ENCODE results near the gene ELP4.

Gene ELP4

DNA sequence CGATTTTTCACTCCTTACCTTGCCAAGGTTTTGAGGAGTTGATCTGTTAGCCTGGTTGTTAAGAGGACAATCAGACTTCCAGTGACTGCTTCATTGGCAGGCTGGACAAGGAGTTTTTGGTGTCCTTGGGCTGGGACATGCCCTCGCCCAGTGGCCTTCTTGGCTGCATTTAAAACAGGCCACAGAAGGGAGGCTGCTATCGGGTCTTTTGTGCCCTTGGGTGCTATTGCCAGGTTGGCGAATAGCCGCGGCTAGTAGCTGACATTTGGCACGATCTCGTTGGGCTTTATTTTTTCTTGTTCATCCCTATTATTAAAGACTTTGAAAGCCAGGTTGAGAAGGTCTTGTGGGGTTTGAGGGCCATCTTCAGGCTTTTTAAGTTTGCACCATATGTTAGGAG, 99.4 kb downstream of the ELP4 start:
- Histone ChIP-seq H3K79me2 (ENCODE audit: insufficient read depth, low read length) (no peaks in the 10 kb centered on the region), H3K4me2 (ENCODE audit: low read length) (no peak overlapping the region), H3K9ac (ENCODE audit: low read length) (no peak overlapping the region), H3K9me2 (ENCODE audit: low read depth, low read length) (no peaks in the 10 kb centered on the region), H3K4me3 (ENCODE audit: low read depth, low read length, poor library complexity, severe bottlenecking) (no peak overlapping the region), H3K27me3 (ENCODE audit: insufficient read depth, low read length) (no peaks in the 10 kb centered on the region), H3F3A (ENCODE audit: insufficient read depth, low read length) (no peaks in the 10 kb centered on the region), H3K4me1 (ENCODE audit: insufficient read depth, low read length, severe bottlenecking) (no peaks in the 10 kb centered on the region), H3K9me3 (ENCODE audit: low read length) (no peaks in the 10 kb centered on the region), H4K20me1 (ENCODE audit: insufficient read depth, low read length) (no peaks in the 10 kb centered on the region), H3K36me3 (ENCODE audit: insufficient read depth, low read length) (peaks cover 4% of the 10 kb centered on the region; the same call in 1 of the 2 replicates), H2AFZ (ENCODE audit: low read length) (no peak overlapping the region), H3K27ac (ENCODE audit: low read depth, low read length, poor library complexity, severe bottlenecking) (no peak overlapping the region)
- no peak for TF ChIP-seq EZH2 (IDR thresholded peaks at IDR 0.05; ENCODE audit: borderline replicate concordance, low read length)

- no peaks in the 10 kb centered on the region for H3K4me1 ChIP-seq (ENCODE audit: insufficient read depth, low read length, severe bottlenecking)
- no peak for TF ChIP-seq EZH2 (IDR thresholded peaks at IDR 0.05; ENCODE audit: borderline replicate concordance, low read length)
- TF ChIP-seq, protein P1, sequence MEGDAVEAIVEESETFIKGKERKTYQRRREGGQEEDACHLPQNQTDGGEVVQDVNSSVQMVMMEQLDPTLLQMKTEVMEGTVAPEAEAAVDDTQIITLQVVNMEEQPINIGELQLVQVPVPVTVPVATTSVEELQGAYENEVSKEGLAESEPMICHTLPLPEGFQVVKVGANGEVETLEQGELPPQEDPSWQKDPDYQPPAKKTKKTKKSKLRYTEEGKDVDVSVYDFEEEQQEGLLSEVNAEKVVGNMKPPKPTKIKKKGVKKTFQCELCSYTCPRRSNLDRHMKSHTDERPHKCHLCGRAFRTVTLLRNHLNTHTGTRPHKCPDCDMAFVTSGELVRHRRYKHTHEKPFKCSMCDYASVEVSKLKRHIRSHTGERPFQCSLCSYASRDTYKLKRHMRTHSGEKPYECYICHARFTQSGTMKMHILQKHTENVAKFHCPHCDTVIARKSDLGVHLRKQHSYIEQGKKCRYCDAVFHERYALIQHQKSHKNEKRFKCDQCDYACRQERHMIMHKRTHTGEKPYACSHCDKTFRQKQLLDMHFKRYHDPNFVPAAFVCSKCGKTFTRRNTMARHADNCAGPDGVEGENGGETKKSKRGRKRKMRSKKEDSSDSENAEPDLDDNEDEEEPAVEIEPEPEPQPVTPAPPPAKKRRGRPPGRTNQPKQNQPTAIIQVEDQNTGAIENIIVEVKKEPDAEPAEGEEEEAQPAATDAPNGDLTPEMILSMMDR (IDR thresholded peaks at IDR 0.05; ENCODE audit: low read length), result no peak
- H3F3A ChIP-seq (ENCODE audit: insufficient read depth, low read length), result no peaks in the 10 kb centered on the region
Observed at GRCh38 chr11:31610544-31610943, 101.0 kb downstream of the ELP4 start.

DNA sequence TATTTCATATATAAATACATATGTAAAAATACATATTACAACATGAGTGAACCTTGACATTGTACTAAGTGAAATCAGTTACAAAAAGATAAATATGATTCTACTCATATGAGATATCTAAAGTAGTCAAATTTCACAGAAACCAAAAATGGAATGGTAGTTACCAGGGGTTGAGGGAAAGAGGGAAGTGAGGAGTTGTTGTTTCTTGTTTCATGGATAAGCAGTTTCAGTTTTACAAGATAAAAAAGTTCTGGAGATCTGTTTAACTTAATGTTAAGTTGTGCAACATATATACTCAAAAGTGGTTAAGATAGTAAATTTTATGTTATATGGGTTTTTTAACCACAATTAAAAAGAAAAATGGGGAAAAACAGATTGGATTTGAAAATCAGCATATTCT, 107.7 kb downstream of the ELP4 start:
- no peaks in the 10 kb centered on the region for H4K20me1 ChIP-seq (ENCODE audit: insufficient read depth, low read length)
- H3K9me3 ChIP-seq (ENCODE audit: low read length), result no peaks in the 10 kb centered on the region
- H3K79me2 ChIP-seq (ENCODE audit: insufficient read depth, low read length), result no peaks in the 10 kb centered on the region
- H3K9me2 ChIP-seq (ENCODE audit: low read depth, low read length), result no peaks in the 10 kb centered on the region
- peaks cover 7% of the 10 kb centered on the region; the same call in 1 of the 2 replicates for H3K36me3 ChIP-seq (ENCODE audit: insufficient read depth, low read length)
- no peak overlapping the region for H3K4me2 ChIP-seq (ENCODE audit: low read length)
- TF ChIP-seq, protein P1 (IDR thresholded peaks at IDR 0.05; ENCODE audit: low read length), result no peak
- no peak for TF ChIP-seq EZH2 (IDR thresholded peaks at IDR 0.05; ENCODE audit: borderline replicate concordance, low read length)
- no peak overlapping the region for H3K27ac ChIP-seq (ENCODE audit: low read depth, low read length, poor library complexity, severe bottlenecking)
- H3K27me3 ChIP-seq (ENCODE audit: insufficient read depth, low read length), result no peaks in the 10 kb centered on the region
- no peaks in the 10 kb centered on the region for H3K4me1 ChIP-seq (ENCODE audit: insufficient read depth, low read length, severe bottlenecking)
- H3K9ac ChIP-seq (ENCODE audit: low read length), result no peak overlapping the region
- no peak overlapping the region for H2AFZ ChIP-seq (ENCODE audit: low read length)
- no peaks in the 10 kb centered on the region for H3F3A ChIP-seq (ENCODE audit: insufficient read depth, low read length)
- no peak overlapping the region for H3K4me3 ChIP-seq (ENCODE audit: low read depth, low read length, poor library complexity, severe bottlenecking)

More at GRCh38 chr11:31610544-31610943, 101.0 kb downstream of the ELP4 start:
- H3K36me3 ChIP-seq (ENCODE audit: insufficient read depth, low read length), result peaks cover 10% of the 10 kb centered on the region; the same call in 1 of the 2 replicates
- no peak overlapping the region for H2AFZ ChIP-seq (ENCODE audit: low read length)
- no peak overlapping the region for H3K27ac ChIP-seq (ENCODE audit: low read depth, low read length, poor library complexity, severe bottlenecking)
- no peak overlapping the region for H3K4me3 ChIP-seq (ENCODE audit: low read depth, low read length, poor library complexity, severe bottlenecking)
- H3K4me2 ChIP-seq (ENCODE audit: low read length), result no peak overlapping the region
- H3K27me3 ChIP-seq (ENCODE audit: insufficient read depth, low read length), result no peaks in the 10 kb centered on the region
- H3K9me2 ChIP-seq (ENCODE audit: low read depth, low read length), result no peaks in the 10 kb centered on the region
- H3K9me3 ChIP-seq (ENCODE audit: low read length), result no peaks in the 10 kb centered on the region
- no peak overlapping the region for H3K9ac ChIP-seq (ENCODE audit: low read length)
- no peaks in the 10 kb centered on the region for H4K20me1 ChIP-seq (ENCODE audit: insufficient read depth, low read length)
- H3K79me2 ChIP-seq (ENCODE audit: insufficient read depth, low read length), result no peaks in the 10 kb centered on the region

DNA sequence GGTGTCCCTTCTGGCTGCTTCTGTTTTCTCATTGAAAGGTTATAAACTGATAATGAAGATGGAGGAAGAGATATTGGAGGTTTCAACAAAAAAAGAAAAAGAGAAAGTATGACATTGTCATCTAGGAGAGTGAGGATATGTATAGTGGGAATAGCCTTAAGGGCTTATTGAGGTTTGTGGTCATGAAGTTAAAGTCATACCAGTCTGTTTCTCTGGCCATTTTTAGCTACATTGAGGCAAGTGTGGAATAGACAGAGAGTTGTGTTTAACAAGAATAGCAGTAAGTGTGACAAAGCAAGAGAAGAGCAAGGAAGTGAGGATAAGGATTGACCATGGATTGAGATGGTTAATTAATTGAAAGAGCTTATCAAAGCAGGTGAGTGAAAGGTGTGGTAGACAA, 110.4 kb downstream of the ELP4 start:
- Histone ChIP-seq H3K4me3 (ENCODE audit: low read depth, low read length, poor library complexity, severe bottlenecking) (no peak overlapping the region), H3F3A (ENCODE audit: insufficient read depth, low read length) (no peaks in the 10 kb centered on the region), H3K79me2 (ENCODE audit: insufficient read depth, low read length) (no peaks in the 10 kb centered on the region)

More for the DNA sequence above, 110.4 kb downstream of the ELP4 start:
- H3K9me2 ChIP-seq (ENCODE audit: low read depth, low read length), result no peaks in the 10 kb centered on the region
- no peak overlapping the region for H3K4me2 ChIP-seq (ENCODE audit: low read length)
- H3K9ac ChIP-seq (ENCODE audit: low read length), result no peak overlapping the region
- H3K36me3 ChIP-seq (ENCODE audit: insufficient read depth, low read length), result peaks cover under 1% of the 10 kb centered on the region; the same call in 1 of the 2 replicates
- no peak for TF ChIP-seq EZH2 (IDR thresholded peaks at IDR 0.05; ENCODE audit: borderline replicate concordance, low read length)
- TF ChIP-seq, protein P1 (IDR thresholded peaks at IDR 0.05; ENCODE audit: low read length), result no peak
- H3K4me1 ChIP-seq (ENCODE audit: insufficient read depth, low read length, severe bottlenecking), result no peaks in the 10 kb centered on the region
- H2AFZ ChIP-seq (ENCODE audit: low read length), result no peak overlapping the region
- H3K27ac ChIP-seq (ENCODE audit: low read depth, low read length, poor library complexity, severe bottlenecking), result no peak overlapping the region
- no peaks in the 10 kb centered on the region for H4K20me1 ChIP-seq (ENCODE audit: insufficient read depth, low read length)
- no peaks in the 10 kb centered on the region for H3K27me3 ChIP-seq (ENCODE audit: insufficient read depth, low read length)
- H3K9me3 ChIP-seq (ENCODE audit: low read length), result no peaks in the 10 kb centered on the region
